ENCODE results near the gene SMCO2. TPM values are rescaled to one million over a fixed set of nuclear protein-coding genes. Genes with fewer than 3 reads are reported as not detected.

The SMCO2 gene
- total RNA-seq, 1 experiment from 2014 or later: not detected

DNA sequence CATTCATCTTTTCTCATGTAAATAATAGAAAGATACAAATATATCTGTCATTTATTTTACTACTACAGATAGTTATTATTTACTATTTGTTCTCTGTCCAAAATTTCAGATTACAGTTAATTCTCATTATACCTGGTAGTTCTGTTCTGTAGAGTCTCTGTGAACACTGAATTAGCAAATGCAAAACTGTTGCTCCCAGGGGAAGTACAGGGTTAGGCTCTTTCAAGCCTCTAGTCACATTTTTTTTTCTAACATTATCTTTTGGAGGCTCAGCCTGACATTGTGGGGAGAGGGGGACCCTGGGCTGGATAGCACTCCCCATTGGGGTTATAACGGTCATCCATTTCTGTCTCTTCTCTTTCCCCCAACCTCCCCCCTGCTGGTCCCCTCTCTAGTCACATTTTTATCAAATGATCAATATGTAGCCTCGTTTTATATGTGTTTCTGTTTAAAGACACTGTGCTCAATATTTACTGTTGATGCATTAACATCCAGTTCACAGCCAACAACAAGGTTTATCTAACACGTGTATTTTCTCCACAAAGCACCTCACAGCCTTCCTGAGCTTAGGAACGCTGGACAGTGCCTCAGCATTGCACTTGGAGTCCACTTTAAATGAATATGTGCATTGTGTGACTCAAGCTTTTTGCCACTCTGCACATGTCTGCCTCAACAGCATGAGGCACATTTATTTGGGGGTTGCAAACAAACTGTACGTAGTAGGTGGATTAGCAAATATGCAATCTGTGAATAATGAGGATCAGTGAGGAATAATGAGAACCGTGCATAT lies 4.7 kb downstream of the SMCO2 start:
- Histone ChIP-seq H3K27me3 (ENCODE audit: insufficient read depth, low read length) (no peaks in the 10 kb centered on the region), H3K4me2 (ENCODE audit: low read length) (no peak overlapping the region), H3K27ac (ENCODE audit: low read depth, low read length) (no peak overlapping the region), H3K4me1 (ENCODE audit: control insufficient read depth in 1 of 2, insufficient read depth in 2 of 2, low read length in 2 of 2) (peaks cover 0 to under 1% of the 10 kb centered on the region in 2 experiments; a peak in 1 of 4 replicates), H3K36me3 (ENCODE audit: control insufficient read depth in 1 of 2, insufficient read depth in 2 of 2, low read length in 2 of 2) (no peaks in the 10 kb centered on the region), H3K4me3 (replicated peaks in 1 of 2; ENCODE audit: low read depth in 1 of 2, low read length in 2 of 2) (no peak overlapping the region), H3K9me3 (ENCODE audit: control insufficient read depth in 1 of 2, insufficient read depth in 1 of 2, low read depth in 1 of 2, low read length in 2 of 2) (no peaks in the 10 kb centered on the region), H3K9me2 (ENCODE audit: insufficient read depth) (no peaks in the 10 kb centered on the region), H2AFZ (ENCODE audit: low read depth, low read length, poor library complexity, severe bottlenecking) (no peak overlapping the region), H4K20me1 (ENCODE audit: insufficient read depth) (no peaks in the 10 kb centered on the region), H3K79me2 (ENCODE audit: insufficient read depth, low read length) (no peaks in the 10 kb centered on the region), H3K9ac (ENCODE audit: low read length) (no peak overlapping the region)
- BruUV-seq (replicated peaks): no TSS peak
- ATAC-seq (no peak), DNase-seq (ENCODE audit: low read depth, low spot score) (no peak)
- ChIA-PET RAD21 (ENCODE audit: low non-redundant PET in 1 of 2, low total read pairs in 2 of 2, uncharacterized antibody in 2 of 2, unreplicated experiment in 2 of 2) (no interaction called here), CTCF (no interaction called here), POLR2A (no interaction called here)
- TF ChIP-seq EZH2phosphoT487 (IDR thresholded peaks at IDR 0.05; ENCODE audit: borderline replicate concordance) (no peak), POLR2AphosphoS5 (IDR thresholded peaks at IDR 0.05; ENCODE audit: low read depth, low read length) (no peak), CEBPB (IDR thresholded peaks at IDR 0.05; ENCODE audit: low read depth) (no peak), ZFX (IDR thresholded peaks at IDR 0.05) (no peak), EGR1 (IDR thresholded peaks at IDR 0.05; ENCODE audit: low read depth) (no peak), POLR2A (IDR thresholded peaks at IDR 0.05; ENCODE audit: borderline replicate concordance, extremely low read depth, insufficient read depth, insufficient read length) (no peak), ELF1 (IDR thresholded peaks at IDR 0.05; ENCODE audit: borderline replicate concordance, low read depth) (no peak), EZH2 (IDR thresholded peaks at IDR 0.05) (no peak), YY1 (IDR thresholded peaks at IDR 0.05; ENCODE audit: extremely low read depth, insufficient replicate concordance, low read depth, low read length) (no peak), SIN3A (IDR thresholded peaks at IDR 0.05; ENCODE audit: low read depth) (no peak), FOSL1 (IDR thresholded peaks at IDR 0.05; ENCODE audit: low read depth) (no peak)
- TF ChIP-seq, protein P1, sequence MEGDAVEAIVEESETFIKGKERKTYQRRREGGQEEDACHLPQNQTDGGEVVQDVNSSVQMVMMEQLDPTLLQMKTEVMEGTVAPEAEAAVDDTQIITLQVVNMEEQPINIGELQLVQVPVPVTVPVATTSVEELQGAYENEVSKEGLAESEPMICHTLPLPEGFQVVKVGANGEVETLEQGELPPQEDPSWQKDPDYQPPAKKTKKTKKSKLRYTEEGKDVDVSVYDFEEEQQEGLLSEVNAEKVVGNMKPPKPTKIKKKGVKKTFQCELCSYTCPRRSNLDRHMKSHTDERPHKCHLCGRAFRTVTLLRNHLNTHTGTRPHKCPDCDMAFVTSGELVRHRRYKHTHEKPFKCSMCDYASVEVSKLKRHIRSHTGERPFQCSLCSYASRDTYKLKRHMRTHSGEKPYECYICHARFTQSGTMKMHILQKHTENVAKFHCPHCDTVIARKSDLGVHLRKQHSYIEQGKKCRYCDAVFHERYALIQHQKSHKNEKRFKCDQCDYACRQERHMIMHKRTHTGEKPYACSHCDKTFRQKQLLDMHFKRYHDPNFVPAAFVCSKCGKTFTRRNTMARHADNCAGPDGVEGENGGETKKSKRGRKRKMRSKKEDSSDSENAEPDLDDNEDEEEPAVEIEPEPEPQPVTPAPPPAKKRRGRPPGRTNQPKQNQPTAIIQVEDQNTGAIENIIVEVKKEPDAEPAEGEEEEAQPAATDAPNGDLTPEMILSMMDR (IDR thresholded peaks at IDR 0.05 in 2 of 3, conservative IDR thresholded peaks at IDR 0.05 in 1 of 3; ENCODE audit: borderline replicate concordance in 1 of 3, insufficient read depth in 1 of 3, low read depth in 2 of 3, low read length in 2 of 3): no peak
- TF ChIP-seq, protein P2, sequence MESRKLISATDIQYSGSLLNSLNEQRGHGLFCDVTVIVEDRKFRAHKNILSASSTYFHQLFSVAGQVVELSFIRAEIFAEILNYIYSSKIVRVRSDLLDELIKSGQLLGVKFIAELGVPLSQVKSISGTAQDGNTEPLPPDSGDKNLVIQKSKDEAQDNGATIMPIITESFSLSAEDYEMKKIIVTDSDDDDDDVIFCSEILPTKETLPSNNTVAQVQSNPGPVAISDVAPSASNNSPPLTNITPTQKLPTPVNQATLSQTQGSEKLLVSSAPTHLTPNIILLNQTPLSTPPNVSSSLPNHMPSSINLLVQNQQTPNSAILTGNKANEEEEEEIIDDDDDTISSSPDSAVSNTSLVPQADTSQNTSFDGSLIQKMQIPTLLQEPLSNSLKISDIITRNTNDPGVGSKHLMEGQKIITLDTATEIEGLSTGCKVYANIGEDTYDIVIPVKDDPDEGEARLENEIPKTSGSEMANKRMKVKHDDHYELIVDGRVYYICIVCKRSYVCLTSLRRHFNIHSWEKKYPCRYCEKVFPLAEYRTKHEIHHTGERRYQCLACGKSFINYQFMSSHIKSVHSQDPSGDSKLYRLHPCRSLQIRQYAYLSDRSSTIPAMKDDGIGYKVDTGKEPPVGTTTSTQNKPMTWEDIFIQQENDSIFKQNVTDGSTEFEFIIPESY (IDR thresholded peaks at IDR 0.05; ENCODE audit: extremely low read depth, insufficient replicate concordance, low read length): no peak
- TF ChIP-seq, protein P3, sequence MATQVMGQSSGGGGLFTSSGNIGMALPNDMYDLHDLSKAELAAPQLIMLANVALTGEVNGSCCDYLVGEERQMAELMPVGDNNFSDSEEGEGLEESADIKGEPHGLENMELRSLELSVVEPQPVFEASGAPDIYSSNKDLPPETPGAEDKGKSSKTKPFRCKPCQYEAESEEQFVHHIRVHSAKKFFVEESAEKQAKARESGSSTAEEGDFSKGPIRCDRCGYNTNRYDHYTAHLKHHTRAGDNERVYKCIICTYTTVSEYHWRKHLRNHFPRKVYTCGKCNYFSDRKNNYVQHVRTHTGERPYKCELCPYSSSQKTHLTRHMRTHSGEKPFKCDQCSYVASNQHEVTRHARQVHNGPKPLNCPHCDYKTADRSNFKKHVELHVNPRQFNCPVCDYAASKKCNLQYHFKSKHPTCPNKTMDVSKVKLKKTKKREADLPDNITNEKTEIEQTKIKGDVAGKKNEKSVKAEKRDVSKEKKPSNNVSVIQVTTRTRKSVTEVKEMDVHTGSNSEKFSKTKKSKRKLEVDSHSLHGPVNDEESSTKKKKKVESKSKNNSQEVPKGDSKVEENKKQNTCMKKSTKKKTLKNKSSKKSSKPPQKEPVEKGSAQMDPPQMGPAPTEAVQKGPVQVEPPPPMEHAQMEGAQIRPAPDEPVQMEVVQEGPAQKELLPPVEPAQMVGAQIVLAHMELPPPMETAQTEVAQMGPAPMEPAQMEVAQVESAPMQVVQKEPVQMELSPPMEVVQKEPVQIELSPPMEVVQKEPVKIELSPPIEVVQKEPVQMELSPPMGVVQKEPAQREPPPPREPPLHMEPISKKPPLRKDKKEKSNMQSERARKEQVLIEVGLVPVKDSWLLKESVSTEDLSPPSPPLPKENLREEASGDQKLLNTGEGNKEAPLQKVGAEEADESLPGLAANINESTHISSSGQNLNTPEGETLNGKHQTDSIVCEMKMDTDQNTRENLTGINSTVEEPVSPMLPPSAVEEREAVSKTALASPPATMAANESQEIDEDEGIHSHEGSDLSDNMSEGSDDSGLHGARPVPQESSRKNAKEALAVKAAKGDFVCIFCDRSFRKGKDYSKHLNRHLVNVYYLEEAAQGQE (IDR thresholded peaks at IDR 0.05; ENCODE audit: low read depth): no peak
- intact Hi-C loops (cut with micrococcal nuclease): no loop called here
